ENCODE results near the gene NUDT1. TPM values are rescaled to one million over a fixed set of nuclear protein-coding genes. Genes with fewer than 3 reads are reported as not detected.

Gene NUDT1
- total RNA-seq, 1 experiment from 2014 or later: 100 TPM

DNA sequence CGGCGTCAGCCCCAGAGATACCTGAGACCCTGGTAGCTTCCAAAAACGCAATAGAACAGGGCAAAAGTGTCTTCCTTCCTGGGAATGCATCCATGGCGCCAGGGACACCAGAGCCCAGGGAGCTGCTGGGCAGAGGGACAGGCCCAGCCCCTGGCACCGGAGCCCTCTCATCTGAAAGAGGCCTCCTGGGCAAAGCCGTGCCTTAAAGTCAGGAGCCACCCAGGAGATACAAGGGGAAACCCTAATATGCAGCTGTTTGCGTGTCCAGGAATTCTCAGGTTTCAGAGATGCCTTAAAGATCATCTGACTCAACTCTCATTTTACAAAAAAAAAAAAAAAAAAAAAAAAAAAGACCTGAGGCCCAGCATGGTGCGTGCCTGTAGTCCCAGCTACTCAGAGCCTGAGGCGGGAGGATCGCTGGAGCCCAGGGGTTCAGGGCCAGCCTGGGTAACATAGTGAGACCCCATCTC, 28.0 kb downstream of the NUDT1 start:
- peaks cover 25% of the 10 kb centered on the region for H3K36me3 Mint-ChIP-seq
- peak overlapping the region; percentile 99 for H3K27ac Mint-ChIP-seq
- no peak for TF ChIP-seq ZNF232 (CRISPR knock-in tag; IDR thresholded peaks at IDR 0.05)
- TF ChIP-seq, protein P1, sequence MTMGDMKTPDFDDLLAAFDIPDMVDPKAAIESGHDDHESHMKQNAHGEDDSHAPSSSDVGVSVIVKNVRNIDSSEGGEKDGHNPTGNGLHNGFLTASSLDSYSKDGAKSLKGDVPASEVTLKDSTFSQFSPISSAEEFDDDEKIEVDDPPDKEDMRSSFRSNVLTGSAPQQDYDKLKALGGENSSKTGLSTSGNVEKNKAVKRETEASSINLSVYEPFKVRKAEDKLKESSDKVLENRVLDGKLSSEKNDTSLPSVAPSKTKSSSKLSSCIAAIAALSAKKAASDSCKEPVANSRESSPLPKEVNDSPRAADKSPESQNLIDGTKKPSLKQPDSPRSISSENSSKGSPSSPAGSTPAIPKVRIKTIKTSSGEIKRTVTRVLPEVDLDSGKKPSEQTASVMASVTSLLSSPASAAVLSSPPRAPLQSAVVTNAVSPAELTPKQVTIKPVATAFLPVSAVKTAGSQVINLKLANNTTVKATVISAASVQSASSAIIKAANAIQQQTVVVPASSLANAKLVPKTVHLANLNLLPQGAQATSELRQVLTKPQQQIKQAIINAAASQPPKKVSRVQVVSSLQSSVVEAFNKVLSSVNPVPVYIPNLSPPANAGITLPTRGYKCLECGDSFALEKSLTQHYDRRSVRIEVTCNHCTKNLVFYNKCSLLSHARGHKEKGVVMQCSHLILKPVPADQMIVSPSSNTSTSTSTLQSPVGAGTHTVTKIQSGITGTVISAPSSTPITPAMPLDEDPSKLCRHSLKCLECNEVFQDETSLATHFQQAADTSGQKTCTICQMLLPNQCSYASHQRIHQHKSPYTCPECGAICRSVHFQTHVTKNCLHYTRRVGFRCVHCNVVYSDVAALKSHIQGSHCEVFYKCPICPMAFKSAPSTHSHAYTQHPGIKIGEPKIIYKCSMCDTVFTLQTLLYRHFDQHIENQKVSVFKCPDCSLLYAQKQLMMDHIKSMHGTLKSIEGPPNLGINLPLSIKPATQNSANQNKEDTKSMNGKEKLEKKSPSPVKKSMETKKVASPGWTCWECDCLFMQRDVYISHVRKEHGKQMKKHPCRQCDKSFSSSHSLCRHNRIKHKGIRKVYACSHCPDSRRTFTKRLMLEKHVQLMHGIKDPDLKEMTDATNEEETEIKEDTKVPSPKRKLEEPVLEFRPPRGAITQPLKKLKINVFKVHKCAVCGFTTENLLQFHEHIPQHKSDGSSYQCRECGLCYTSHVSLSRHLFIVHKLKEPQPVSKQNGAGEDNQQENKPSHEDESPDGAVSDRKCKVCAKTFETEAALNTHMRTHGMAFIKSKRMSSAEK (CRISPR knock-in tag; IDR thresholded peaks at IDR 0.05; ENCODE audit: borderline replicate concordance): no peak
- TF ChIP-seq, protein P2, sequence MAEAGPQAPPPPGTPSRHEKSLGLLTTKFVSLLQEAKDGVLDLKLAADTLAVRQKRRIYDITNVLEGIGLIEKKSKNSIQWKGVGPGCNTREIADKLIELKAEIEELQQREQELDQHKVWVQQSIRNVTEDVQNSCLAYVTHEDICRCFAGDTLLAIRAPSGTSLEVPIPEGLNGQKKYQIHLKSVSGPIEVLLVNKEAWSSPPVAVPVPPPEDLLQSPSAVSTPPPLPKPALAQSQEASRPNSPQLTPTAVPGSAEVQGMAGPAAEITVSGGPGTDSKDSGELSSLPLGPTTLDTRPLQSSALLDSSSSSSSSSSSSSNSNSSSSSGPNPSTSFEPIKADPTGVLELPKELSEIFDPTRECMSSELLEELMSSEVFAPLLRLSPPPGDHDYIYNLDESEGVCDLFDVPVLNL (CRISPR knock-in tag; IDR thresholded peaks at IDR 0.05; ENCODE audit: borderline replicate concordance, low read depth): no peak
- TF ChIP-seq ZNF138 (CRISPR knock-in tag; conservative IDR thresholded peaks at IDR 0.05): no peak
- TF ChIP-seq, protein P3, sequence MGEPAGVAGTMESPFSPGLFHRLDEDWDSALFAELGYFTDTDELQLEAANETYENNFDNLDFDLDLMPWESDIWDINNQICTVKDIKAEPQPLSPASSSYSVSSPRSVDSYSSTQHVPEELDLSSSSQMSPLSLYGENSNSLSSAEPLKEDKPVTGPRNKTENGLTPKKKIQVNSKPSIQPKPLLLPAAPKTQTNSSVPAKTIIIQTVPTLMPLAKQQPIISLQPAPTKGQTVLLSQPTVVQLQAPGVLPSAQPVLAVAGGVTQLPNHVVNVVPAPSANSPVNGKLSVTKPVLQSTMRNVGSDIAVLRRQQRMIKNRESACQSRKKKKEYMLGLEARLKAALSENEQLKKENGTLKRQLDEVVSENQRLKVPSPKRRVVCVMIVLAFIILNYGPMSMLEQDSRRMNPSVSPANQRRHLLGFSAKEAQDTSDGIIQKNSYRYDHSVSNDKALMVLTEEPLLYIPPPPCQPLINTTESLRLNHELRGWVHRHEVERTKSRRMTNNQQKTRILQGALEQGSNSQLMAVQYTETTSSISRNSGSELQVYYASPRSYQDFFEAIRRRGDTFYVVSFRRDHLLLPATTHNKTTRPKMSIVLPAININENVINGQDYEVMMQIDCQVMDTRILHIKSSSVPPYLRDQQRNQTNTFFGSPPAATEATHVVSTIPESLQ (CRISPR knock-in tag; IDR thresholded peaks at IDR 0.05): no peak
- no peak for TF ChIP-seq NFE2L1 (CRISPR knock-in tag; IDR thresholded peaks at IDR 0.05)
- TF ChIP-seq OVOL2 (CRISPR knock-in tag; IDR thresholded peaks at IDR 0.05; ENCODE audit: borderline replicate concordance): no peak
- TF ChIP-seq ZNF121 (CRISPR knock-in tag; IDR thresholded peaks at IDR 0.05): no peak
- TF ChIP-seq NFYB (CRISPR knock-in tag; conservative IDR thresholded peaks at IDR 0.05; ENCODE audit: low read depth): no peak
- no peak for TF ChIP-seq ATF2 (CRISPR knock-in tag; IDR thresholded peaks at IDR 0.05; ENCODE audit: borderline replicate concordance, low read depth)
- TF ChIP-seq MXD4 (CRISPR knock-in tag; IDR thresholded peaks at IDR 0.05; ENCODE audit: borderline replicate concordance): no peak
- TF ChIP-seq ZNF219 (CRISPR knock-in tag; IDR thresholded peaks at IDR 0.05; ENCODE audit: borderline replicate concordance): no peak
- no peak for TF ChIP-seq RELA (CRISPR knock-in tag; IDR thresholded peaks at IDR 0.05; ENCODE audit: borderline replicate concordance)
- TF ChIP-seq USF2 (CRISPR knock-in tag; IDR thresholded peaks at IDR 0.05): no peak
- TF ChIP-seq TEAD1 (CRISPR knock-in tag; IDR thresholded peaks at IDR 0.05): no peak
- TF ChIP-seq TEAD4 (CRISPR knock-in tag; IDR thresholded peaks at IDR 0.05): no peak
- TF ChIP-seq SOX15 (CRISPR knock-in tag; IDR thresholded peaks at IDR 0.05): no peak
- no peak for TF ChIP-seq NR1H2 (CRISPR knock-in tag; IDR thresholded peaks at IDR 0.05)
- ChIA-PET CTCF (interaction anchor here (0.6 to 0.9 kb wide), 4 partner anchors 11 to 221 kb away, joined by 3 to 5 read pairs (median 4); partner anchors contain the start of genes MRM2 and NUDT1), POLR2A (interaction anchor here (0.8 to 1.4 kb wide), 2 partner anchors 31 to 38 kb away, joined by 3 to 6 read pairs; no protein-coding TSS in a partner anchor)
- DNase-seq (ENCODE audit: low spot score) (no peak), ATAC-seq (peak; percentile 25)
- no peak overlapping the region for H3K4me3 Mint-ChIP-seq
- peaks cover 21% of the 10 kb centered on the region for H3K4me1 Mint-ChIP-seq
- H3K27me3 Mint-ChIP-seq (ENCODE audit: low read depth): no peaks in the 10 kb centered on the region
- H3K9me3 Mint-ChIP-seq: no peaks in the 10 kb centered on the region
